Measurements from ENCODE around the gene UBE3C. TPM values are rescaled to one million over a fixed set of nuclear protein-coding genes. Genes with fewer than 3 reads are reported as not detected.

UBE3C gene
- total and polyA plus RNA-seq, 2 of the 13 experiments (the other 11 are each of a cell fraction or from before 2014, with no cell fraction given), result 27.0 to 48.2 TPM

DNA sequence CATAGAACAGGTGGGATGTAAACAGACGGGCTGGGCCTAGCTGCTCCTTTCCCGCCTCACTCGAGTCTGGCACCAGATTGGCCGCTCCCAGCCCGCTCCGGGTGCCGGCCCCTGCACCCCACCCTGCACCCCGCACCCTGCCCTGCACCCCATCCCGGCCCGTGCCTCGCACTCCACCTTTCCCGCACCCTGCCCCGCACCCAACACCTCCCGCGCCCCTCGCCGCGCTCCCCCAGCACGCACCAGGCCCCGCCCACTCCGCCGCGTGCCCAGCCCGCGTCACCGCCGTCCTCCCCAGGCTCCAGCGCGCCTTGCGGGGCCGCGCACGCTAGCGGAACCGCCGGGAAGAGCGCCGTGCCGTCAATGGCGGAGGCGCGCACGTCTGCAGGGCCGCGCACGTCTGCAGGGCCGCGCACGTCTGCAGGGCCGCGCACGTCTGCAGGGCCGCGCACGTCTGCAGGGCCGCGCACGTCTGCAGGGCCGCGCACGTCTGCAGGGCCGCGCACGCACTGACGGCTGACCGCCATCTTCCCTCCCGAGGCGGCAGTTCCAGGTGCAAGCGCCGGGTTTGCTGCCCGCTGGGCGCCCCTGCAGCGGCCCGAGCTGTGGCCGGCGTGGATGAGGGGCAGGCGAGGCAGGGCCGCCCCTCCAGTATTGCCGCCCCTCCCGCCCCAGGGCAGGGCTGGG is at the start of gene UBE3C (continued):
- TF ChIP-seq ZNF839 (CRISPR knock-in tag; IDR thresholded peaks at IDR 0.05; ENCODE audit: borderline replicate concordance) (no peak), KDM5A (IDR thresholded peaks at IDR 0.05; ENCODE audit: borderline replicate concordance, low read length) (peak; percentile 78; the same call in 1 of the 2 replicates), KLF15 (CRISPR knock-in tag; IDR thresholded peaks at IDR 0.05; ENCODE audit: borderline replicate concordance) (no peak), ZNF44 (CRISPR knock-in tag; IDR thresholded peaks at IDR 0.05) (no peak), SP4 (CRISPR knock-in tag; IDR thresholded peaks at IDR 0.05) (peak; percentile 85), ZNF484 (CRISPR knock-in tag; IDR thresholded peaks at IDR 0.05; ENCODE audit: borderline replicate concordance, low read depth) (no peak), ISL2 (CRISPR knock-in tag; IDR thresholded peaks at IDR 0.05) (no peak), ZBTB20 (CRISPR knock-in tag; IDR thresholded peaks at IDR 0.05; ENCODE audit: borderline replicate concordance, low read depth) (no peak), SNAI1 (CRISPR knock-in tag; IDR thresholded peaks at IDR 0.05; ENCODE audit: borderline replicate concordance) (no peak)
- TF ChIP-seq, protein P1, sequence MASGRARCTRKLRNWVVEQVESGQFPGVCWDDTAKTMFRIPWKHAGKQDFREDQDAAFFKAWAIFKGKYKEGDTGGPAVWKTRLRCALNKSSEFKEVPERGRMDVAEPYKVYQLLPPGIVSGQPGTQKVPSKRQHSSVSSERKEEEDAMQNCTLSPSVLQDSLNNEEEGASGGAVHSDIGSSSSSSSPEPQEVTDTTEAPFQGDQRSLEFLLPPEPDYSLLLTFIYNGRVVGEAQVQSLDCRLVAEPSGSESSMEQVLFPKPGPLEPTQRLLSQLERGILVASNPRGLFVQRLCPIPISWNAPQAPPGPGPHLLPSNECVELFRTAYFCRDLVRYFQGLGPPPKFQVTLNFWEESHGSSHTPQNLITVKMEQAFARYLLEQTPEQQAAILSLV (CRISPR knock-in tag; IDR thresholded peaks at IDR 0.05; ENCODE audit: borderline replicate concordance), result 0 out of 2 replicates have a peak, but pooled peaks have one; percentile 41
- TF ChIP-seq, protein P2, sequence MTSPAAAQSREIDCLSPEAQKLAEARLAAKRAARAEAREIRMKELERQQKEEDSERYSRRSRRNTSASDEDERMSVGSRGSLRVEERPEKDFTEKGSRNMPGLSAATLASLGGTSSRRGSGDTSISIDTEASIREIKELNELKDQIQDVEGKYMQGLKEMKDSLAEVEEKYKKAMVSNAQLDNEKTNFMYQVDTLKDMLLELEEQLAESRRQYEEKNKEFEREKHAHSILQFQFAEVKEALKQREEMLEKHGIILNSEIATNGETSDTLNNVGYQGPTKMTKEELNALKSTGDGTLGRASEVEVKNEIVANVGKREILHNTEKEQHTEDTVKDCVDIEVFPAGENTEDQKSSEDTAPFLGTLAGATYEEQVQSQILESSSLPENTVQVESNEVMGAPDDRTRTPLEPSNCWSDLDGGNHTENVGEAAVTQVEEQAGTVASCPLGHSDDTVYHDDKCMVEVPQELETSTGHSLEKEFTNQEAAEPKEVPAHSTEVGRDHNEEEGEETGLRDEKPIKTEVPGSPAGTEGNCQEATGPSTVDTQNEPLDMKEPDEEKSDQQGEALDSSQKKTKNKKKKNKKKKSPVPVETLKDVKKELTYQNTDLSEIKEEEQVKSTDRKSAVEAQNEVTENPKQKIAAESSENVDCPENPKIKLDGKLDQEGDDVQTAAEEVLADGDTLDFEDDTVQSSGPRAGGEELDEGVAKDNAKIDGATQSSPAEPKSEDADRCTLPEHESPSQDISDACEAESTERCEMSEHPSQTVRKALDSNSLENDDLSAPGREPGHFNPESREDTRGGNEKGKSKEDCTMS (CRISPR knock-in tag; conservative IDR thresholded peaks at IDR 0.05), result no peak
- TF ChIP-seq, protein P3, sequence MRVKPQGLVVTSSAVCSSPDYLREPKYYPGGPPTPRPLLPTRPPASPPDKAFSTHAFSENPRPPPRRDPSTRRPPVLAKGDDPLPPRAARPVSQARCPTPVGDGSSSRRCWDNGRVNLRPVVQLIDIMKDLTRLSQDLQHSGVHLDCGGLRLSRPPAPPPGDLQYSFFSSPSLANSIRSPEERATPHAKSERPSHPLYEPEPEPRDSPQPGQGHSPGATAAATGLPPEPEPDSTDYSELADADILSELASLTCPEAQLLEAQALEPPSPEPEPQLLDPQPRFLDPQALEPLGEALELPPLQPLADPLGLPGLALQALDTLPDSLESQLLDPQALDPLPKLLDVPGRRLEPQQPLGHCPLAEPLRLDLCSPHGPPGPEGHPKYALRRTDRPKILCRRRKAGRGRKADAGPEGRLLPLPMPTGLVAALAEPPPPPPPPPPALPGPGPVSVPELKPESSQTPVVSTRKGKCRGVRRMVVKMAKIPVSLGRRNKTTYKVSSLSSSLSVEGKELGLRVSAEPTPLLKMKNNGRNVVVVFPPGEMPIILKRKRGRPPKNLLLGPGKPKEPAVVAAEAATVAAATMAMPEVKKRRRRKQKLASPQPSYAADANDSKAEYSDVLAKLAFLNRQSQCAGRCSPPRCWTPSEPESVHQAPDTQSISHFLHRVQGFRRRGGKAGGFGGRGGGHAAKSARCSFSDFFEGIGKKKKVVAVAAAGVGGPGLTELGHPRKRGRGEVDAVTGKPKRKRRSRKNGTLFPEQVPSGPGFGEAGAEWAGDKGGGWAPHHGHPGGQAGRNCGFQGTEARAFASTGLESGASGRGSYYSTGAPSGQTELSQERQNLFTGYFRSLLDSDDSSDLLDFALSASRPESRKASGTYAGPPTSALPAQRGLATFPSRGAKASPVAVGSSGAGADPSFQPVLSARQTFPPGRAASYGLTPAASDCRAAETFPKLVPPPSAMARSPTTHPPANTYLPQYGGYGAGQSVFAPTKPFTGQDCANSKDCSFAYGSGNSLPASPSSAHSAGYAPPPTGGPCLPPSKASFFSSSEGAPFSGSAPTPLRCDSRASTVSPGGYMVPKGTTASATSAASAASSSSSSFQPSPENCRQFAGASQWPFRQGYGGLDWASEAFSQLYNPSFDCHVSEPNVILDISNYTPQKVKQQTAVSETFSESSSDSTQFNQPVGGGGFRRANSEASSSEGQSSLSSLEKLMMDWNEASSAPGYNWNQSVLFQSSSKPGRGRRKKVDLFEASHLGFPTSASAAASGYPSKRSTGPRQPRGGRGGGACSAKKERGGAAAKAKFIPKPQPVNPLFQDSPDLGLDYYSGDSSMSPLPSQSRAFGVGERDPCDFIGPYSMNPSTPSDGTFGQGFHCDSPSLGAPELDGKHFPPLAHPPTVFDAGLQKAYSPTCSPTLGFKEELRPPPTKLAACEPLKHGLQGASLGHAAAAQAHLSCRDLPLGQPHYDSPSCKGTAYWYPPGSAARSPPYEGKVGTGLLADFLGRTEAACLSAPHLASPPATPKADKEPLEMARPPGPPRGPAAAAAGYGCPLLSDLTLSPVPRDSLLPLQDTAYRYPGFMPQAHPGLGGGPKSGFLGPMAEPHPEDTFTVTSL (CRISPR knock-in tag; IDR thresholded peaks at IDR 0.05; ENCODE audit: borderline replicate concordance), result no peak

Measured in HepG2 (cell line).